ENCODE data around the gene FOXJ3. TPM values are rescaled to one million over a fixed set of nuclear protein-coding genes. Genes with fewer than 3 reads are reported as not detected.

Gene FOXJ3
- total RNA-seq, 3 donors from 2014 or later: 47.0 to 57.3 (median 53.4) TPM

- H3K4me3 ChIP-seq: no peak overlapping the region
- peak; percentile 31 for ATAC-seq
These were observed 167.2 kb downstream of the FOXJ3 start for GRCh38 chr1:42167611-42168390.

DNA sequence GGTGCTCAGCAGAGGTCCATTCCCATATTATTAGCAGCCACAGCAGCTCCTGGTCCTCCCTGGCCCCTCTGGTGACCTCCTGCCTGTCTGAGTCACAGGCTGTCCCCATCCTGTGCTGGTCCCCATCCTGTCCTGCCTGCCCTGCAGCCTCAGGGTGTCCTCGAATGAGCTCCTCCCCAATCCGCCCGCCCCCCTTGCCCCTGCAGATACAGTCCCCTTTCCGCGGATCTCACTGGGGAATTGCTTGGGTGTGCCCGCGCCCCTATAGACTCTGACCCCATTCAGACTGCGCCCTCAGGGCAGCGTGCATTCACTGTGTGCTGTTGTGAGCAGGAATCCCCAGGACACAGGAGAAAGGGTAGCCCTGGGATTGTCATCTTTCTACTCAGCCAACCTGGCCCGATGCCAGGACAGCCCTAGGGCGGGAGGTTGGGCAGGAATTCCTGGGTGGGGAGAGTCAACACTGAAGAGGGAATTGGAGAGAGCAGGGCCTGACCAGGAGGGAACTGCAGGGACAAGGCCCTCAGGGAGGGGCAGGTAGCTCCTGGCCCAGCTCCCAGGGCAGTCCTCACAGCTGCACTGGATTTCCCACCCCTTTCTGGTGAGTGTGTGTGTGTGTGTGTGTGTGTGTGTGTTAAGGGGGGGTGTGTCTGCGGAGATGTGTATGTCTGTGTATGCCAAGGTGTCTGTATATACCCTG is 169.4 kb downstream of the FOXJ3 start:
- no peaks in the 10 kb centered on the region for H3K36me3 ChIP-seq (ENCODE audit: low read depth)
- no peak for TF ChIP-seq CTCF (IDR thresholded peaks at IDR 0.05)
- H3K4me3 ChIP-seq: no peak overlapping the region
- intact Hi-C loops (cut with DNase I, micrococcal nuclease): no loop called here
- peaks cover 4% of the 10 kb centered on the region for H3K9me3 ChIP-seq
- DNase-seq (peak; percentile 93 to 97 (median 95)), ATAC-seq (peak; percentile 84)
- peaks cover 40% of the 10 kb centered on the region for H3K4me1 ChIP-seq (ENCODE audit: low read depth)

More at GRCh38 chr1:42167611-42168390, 167.2 kb downstream of the FOXJ3 start:
- Histone ChIP-seq H3K36me3 (ENCODE audit: low read depth) (no peaks in the 10 kb centered on the region), H3K9me3 (no peaks in the 10 kb centered on the region), H3K4me1 (ENCODE audit: low read depth) (peaks cover 51% of the 10 kb centered on the region)
- peak in 1 of 3 donors; percentile 55 for DNase-seq
- intact Hi-C loops (cut with DNase I, micrococcal nuclease): no loop called here
- TF ChIP-seq CTCF (IDR thresholded peaks at IDR 0.05): no peak

GRCh38 chr1:42164551-42165420 is 170.2 kb downstream of the FOXJ3 start, which contains the start of gene GUCA2A:
Gene GUCA2A (minus strand): TSS chr1:42164745. CDS start chr1:42164712, 33 bp downstream.
- H3K4me3 ChIP-seq: no peak within 1 kb of the TSS
- no peaks in the 10 kb centered on the region for H3K36me3 ChIP-seq (ENCODE audit: low read depth)
- peaks cover 5% of the 10 kb centered on the region for H3K9me3 ChIP-seq
- DNase-seq (peak; percentile 79 to 82 (median 80)), ATAC-seq (peak; percentile 68)
- intact Hi-C loops (cut with DNase I, micrococcal nuclease): no loop called here
- peaks cover 32% of the 10 kb centered on the region for H3K4me1 ChIP-seq (ENCODE audit: low read depth)
- TF ChIP-seq CTCF (IDR thresholded peaks at IDR 0.05): no peak

GRCh38 chr1:42163536-42164503 is 171.2 kb downstream of the FOXJ3 start:
- Histone ChIP-seq H3K4me1 (ENCODE audit: low read depth) (peaks cover 29% of the 10 kb centered on the region), H3K36me3 (ENCODE audit: low read depth) (no peaks in the 10 kb centered on the region), H3K4me3 (no peak overlapping the region), H3K9me3 (peaks cover 5% of the 10 kb centered on the region)
- DNase-seq: peak in 1 of 3 donors; percentile 49
- no peak for TF ChIP-seq CTCF (IDR thresholded peaks at IDR 0.05)
- intact Hi-C loops (cut with DNase I, micrococcal nuclease): no loop called here
- no peak for ATAC-seq

Measured in mucosa of descending colon (tissue), 3 donors.